Measurements from ENCODE around the gene KRTAP3-1.

GRCh38 chr17:40974366-40974765 is 34.6 kb downstream of the KRTAP3-1 start:
- TF ChIP-seq CTCF (IDR thresholded peaks at IDR 0.05; ENCODE audit: poor library complexity, severe bottlenecking) (no peak), EP300 (conservative IDR thresholded peaks at IDR 0.05; ENCODE audit: poor library complexity, severe bottlenecking) (no peak), RAD21 (conservative IDR thresholded peaks at IDR 0.05) (no peak)

Measured in neural cell (in vitro differentiated cells).